Hematopoietic multipotent progenitor cell treated with erythropoietin and hydrocortisone succinate and interleukin-3 and kit ligand, for 6 days (in vitro differentiated cells): ENCODE results near the gene KRTAP12-3.
"Not testable (repeated sequence)": the region's sequence is repeated elsewhere in the genome, so short reads cannot be mapped to it uniquely, and the experiment has no call there.

Source experiments
- DNase-seq: peaks from one replicate; pipeline ENCODE4 v3.0.0-alpha.2; 2015

The KRTAP12-3 gene, protein sequence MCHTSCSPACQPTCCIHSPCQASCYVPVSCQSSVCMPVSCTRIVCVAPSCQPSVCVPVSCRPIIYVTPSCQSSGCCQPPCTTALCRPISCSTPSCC

DNA sequence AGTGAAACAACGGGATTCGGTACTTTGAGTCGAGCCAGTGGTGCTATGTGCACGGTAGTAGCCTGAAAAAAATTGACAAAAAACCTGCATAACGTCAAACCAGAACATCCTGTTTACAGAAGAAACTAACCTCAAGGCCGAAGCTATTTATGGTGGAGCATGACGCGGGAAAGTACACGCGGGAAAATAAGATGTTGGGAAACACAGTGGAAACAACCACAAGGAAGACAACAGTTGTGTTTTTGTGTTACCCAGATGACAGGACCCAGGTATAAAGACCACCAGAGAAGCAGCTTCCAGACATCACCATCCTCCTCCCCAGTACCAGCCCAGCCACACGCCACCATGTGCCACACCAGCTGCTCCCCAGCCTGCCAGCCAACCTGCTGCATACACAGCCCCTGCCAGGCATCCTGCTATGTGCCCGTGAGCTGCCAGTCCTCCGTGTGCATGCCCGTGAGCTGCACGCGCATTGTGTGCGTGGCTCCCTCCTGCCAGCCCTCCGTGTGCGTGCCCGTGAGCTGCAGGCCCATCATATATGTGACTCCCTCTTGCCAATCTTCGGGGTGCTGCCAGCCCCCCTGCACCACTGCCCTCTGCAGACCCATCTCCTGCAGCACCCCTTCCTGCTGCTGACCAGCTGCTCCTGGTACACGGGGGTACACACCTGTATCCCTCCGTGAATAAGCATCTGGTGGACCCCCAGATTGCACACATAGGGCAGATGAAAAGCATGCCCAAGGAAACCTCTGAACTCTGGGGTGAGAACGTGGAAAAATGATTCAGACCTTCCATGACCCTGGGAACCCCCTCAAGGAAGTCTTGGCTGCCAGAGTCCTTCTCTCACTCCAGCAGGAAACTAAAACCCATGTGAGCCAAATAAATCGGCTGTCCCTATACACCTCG is at the start of gene KRTAP12-3:
KRTAP12-3 (plus strand) TSS at position 298 of the 906 bp plus-strand sequence; CDS start at position 346, 48 bp downstream.
- DNase-seq, result no peak

DNA sequence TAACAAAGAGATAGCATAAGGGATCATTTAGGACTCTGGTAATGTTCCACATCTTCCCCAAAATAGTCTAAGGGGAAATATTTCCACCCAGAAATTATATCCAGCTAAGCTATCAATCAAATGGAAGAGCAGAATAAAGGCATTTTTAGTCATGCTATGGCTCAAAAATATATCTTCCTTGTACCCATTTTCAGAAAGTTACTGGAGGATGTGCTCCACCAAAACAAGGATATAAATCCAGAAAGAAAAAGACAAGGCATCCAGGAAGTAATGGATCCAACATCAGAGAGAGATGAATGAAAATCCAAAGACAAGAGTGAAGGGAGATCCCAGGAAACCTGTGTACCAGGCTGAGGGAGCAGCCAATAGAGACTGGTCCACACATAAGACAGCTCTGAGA is 48.5 kb upstream of the KRTAP12-3 start:
- no peak for DNase-seq

DNA sequence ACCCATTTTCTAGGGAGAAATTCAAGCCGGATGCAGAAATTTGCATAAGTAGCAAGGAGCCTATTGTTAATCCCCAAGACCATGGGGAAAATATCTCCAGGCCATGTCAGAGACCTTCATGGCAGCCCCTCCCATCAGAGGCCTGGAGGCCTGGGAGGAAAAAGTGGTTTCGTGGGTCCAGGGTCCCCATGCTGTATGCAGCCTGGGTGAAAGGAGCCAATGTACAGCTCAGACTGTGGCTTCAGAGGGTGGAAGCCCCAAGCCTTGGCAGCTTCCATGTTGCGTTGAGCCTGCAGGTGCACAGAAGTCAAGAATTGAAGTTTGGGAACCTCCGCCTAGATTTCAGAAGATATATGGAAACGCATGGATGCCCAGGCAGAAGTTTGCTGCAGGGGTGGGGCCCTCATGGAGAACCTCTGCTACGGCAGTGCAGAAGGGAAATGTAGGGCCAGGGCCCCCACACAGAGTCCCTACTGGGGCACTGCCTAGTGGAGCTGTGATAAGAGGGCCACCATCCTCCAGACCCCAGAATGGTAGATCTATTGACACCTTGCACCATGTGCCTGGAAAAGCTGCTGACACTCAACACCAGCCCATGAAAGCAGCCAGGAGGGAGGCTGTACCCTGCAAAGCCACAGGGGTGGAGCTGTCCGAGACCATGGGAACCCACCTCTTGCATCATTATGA is 47.4 kb upstream of the KRTAP12-3 start:
- not testable (repeated sequence) for DNase-seq

DNA sequence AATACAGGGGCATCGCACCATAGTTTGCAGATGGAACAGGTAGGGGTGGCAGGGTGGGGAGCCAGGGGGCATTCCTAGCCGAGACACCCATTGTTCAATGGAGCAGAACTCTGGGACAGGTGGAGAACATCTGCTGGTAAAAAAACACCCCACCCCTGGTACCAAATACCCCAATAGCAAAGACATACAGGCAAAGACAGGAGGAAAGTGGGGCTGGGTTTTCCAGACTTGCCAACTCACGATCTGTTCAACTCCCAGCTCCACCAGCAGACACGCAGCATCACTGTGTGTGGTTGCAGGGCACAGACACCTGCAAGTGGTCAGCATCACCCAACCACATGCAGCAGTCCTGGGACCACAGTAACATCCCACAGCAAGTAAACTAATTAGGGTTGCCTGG is 46.2 kb upstream of the KRTAP12-3 start:
- DNase-seq, result no peak

DNA sequence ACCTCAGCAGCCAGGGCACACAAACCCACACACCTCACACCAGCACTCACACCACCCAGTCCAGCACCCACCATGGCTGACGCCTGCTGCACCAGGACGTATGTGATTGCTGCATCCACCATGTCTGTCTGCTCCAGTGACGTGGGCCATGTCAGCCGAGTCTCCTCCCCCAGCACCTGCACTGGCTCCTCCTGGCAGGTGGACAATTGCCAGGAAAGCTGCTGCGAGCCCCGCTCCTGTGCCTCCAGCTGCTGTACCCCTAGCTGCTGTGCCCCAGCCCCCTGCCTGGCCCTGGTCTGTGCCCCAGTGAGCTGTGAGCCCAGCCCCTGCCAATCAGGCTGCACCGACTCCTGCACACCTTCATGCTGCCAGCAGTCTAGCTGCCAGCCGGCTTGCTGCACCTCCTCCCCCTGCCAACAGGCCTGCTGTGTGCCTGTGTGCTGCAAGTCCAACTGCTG is 45.7 kb upstream of the KRTAP12-3 start, which contains the start of gene KRTAP10-8:
KRTAP10-8 (plus strand) TSS at position 51 of the 458 bp plus-strand sequence; CDS start at position 73, 22 bp downstream.
- no peak for DNase-seq

DNA sequence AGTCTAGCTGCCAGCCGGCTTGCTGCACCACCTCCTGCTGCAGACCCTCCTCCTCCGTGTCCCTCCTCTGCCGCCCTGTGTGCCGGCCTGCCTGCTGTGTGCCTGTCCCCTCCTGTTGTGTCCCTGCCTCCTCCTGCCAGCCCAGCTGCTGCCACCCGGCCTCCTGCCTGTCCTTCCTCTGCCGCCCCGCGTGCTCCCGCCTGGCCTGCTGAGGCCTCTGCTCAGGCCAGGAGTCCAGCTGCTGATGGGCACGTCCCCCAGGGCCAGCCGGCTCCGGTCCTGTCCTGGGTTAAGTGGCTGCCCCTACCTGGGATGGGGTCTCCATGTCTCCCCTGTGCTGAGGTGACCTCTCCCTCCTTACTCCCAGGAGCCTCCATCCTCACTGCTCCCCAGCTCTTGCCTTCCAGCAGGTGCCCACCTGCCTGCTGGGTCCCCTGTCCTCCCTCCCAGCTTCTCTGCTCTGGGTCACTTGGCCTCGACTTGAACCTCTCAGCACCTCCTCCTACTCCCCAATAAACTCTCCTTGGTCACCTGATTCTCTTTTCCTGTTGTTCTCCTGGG is 45.0 kb upstream of the KRTAP12-3 start:
- DNase-seq, result no peak

DNA sequence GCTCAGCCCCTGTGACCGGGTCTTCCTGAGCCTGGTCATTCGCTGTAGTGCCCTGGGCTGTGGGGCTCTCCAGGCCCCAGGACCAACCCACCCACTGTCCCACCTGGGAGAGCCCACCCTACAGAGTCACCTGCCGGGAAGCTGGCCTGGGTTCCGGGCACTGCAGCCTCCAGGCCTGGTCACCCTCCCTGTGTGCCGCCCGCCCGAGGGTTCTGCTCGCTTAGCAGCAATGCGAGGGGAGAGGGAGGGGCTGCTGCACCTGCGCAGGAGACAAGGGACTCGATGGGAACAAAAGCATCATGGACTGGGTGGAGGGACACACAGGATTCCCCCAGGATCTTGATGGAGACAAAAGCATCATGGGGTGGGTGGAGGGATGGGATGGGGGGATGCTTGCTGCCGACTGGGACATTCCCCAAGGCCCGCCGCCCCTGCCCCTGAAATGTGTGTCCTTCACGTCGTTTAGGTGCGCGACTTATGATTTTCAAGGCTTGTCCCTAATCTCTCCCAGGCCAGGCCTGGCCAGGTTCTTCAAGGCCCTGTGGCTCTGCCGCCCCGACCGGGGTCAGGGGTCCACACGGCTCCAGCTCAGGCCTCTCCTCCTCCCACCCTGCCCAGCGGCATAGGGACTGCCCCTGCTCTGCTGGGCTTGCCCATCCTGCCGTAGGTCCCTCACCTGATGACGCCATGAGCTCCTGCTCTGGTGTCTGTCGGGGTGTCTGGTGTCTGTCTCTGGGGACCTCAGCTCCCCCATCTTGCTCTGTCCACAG is 44.2 kb upstream of the KRTAP12-3 start:
- no peak for DNase-seq

DNA sequence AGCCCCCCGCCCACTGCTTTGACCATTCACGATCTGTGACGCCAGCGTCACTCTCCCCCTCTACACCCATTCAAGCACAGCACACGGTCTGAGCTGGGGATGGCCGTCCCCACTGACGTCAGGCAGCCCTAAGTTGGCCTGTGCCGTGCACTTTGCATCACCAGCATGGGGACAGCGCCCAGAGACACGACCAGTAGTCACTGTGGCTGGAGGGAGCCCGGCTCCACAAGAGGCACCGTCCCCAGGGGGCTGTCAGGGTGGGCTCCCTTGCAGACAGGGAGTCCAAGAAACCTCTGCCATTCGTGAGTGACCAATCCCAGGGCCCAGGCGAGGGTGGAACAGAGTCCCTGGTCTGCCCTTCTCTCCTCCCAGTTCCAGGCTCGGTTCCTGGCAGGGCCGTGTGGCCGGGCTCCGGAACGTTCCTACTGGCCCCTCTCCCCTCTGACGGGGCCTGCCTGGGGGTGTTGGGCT is 43.5 kb upstream of the KRTAP12-3 start:
- DNase-seq, result no peak

DNA sequence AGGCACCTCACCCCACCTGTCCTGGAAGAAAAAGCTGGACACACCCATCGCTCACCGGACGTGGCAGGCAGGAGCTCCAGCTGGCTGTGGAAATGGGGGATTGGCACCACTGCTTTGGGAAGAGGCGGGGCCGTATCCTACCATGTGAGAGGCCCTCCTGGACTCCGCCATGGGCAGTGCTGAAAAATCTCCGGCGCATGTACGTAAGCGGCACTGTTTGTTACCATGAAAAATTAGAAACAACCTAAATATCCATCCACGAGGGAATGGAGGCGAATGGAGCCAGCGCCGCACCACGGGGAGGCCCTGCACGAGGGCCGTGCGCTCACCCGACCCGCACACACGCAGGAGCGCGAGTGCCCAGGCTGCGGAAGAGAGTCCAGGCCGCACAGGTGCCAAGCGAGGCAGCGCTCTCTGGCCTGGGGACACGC is 42.8 kb upstream of the KRTAP12-3 start:
- DNase-seq, result no peak

DNA sequence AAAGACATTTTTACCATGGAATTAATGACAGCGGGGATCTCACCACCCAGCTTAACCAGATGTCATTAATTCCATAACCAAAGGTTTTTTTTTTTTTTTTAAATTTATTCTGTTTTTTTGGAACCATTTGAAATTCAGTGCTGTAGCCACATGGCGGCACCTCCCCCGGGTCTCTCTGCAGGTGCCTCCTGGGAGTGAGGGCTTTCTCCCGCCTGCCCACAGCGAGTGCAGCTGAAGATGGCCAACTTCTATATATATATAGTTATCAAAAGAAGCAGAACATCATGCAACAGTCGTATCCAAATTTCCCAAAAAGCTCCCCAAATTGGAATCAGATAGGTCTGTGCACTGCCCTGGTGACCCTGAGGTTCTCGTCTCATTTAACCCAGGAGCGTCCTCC is 42.3 kb upstream of the KRTAP12-3 start:
- no peak for DNase-seq

DNA sequence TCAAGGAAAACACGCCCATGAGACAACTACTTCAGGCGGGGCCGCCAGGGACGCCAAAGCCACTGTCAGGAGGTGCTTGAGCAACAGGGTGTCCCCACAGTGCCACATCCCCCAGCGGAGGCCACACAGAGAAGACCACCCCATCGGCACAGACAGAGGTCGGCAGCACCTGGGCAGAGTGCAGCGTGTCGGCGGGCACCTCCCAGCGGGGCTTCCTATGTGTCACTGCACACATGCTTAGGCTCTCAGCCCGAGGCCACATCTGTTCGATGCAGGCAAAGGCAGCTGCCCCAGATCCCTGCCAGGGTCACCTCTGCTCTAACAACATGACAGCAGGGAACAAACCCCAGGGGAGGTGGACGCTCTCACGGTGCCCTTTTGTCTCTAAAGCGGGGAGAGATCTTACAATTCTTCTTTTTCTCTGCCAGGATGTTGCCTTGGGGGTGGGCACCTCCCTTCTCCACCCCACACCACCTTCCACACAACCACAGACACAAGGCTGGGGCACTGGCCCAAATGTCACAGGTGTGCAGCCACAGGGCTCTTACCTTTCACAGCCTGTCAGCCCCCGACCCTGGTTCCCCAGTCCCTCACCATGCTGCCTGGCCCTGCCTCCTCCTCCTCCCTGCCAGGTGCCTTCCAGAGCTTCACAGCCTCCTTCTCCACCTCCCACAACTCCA is 41.7 kb upstream of the KRTAP12-3 start:
- no peak for DNase-seq

DNA sequence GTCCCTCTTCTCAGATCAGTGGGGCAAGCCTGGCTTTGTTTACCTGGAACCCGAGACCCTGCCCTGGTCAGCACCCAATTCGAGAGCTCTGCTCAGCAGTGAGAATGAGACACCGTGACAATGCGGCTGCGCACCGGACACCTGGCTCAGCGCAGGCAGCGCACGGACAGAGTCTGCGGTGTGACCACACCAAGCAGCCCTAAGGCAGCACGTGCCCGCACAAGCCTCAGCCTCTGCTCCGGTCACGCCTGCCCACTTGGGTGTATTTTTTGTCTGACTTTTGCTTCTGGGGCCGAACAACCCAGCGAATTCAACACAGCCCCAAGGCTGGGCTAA is 41.2 kb upstream of the KRTAP12-3 start:
- no peak for DNase-seq

DNA sequence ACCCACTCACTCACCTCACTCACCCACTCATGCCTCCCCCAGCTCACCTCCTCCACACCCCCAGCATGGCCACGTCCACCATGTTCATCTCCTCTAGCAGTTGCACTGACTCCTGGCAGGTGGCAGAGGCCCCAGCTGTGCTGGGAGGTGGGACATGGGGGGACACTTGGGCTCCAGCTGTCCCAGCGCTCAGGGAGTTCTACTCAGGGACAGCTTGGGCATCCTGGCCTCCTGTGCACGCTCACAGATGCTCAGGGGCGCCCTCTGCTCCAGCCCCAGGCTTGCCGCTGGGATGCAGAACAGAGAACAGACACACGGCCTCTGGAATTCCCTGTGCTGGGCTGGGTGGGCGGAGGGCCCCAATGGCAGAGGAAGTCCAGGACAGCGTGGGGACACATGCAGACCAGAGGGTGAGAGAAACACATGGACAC is 40.6 kb upstream of the KRTAP12-3 start:
- DNase-seq, result no peak

DNA sequence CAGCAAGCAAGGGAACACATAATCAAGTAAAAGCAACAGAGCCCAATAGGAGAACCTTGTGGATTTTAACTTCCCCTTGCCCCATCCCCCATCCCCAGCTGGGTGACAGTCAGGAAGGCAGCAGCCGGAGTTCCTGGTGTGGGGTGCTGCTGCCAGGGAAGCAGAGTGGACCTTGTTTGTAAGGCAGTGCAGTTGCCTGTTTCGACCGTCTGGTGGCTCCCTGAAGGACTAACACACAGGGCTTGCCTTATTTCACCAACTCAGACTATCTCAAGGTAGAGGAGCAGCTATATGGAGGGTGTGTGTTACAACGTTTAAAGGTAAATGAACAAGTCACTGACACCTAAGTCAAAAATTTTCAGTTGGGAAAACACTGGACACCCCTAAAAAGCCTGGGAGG is 39.2 kb upstream of the KRTAP12-3 start:
- DNase-seq, result peak; percentile 11

DNA sequence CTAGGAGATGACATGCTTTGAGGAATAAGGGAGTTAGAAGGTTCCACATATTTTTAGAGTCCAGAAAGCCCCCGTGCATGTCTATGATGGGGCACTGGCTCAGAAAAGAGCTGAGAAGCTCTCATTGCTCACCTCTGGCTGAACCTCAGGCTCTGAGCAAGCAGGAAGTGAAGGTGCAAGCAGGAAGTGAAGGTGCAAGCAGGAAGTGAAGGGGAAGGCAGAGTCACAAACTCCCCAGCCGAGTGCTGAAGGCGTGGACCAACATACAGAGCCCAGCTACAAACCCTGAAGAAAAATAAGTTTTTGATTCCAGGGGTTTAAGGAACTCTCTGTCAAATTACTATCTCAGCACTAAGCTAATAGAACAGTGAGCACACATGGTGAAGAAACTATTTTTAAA is 38.8 kb upstream of the KRTAP12-3 start:
- DNase-seq, result no peak

DNA sequence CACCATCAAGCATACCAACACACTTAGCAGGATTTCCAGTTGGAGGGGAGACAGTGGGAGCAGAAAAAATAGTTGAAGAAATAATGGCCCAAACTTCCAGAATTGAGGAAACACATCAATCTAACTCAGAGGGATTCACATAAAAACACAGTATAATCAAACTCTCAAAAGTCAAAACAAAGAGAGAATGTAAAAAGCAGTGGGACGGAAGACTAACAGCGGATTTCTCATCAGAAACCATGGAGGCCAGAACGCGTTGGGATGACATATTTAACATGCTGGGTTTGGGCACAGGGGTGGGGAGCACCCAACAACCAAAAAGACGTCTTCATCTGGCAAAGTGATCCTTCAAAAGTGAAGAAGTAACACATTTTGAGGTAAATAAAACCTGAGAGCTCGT is 37.8 kb upstream of the KRTAP12-3 start:
- no peak for DNase-seq

DNA sequence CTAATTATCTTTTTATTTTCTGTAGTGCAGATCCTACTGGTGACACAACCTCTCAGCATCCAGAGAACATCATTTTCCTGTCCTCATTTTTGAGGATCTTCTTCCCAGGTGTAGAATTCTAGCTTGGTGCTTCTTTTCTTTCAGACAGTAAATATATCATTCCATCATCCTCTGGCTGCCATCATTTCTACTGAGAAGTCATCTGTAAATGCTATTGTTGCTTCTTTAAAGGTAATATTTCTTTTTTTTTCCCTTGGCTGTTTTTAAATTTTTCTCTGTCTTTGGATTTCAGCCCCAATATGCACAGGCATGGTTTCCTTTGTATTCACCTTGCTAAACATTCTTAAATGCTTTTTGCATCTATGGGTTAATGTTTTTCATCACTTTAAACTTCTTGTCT is 34.2 kb upstream of the KRTAP12-3 start:
- no peak for DNase-seq

DNA sequence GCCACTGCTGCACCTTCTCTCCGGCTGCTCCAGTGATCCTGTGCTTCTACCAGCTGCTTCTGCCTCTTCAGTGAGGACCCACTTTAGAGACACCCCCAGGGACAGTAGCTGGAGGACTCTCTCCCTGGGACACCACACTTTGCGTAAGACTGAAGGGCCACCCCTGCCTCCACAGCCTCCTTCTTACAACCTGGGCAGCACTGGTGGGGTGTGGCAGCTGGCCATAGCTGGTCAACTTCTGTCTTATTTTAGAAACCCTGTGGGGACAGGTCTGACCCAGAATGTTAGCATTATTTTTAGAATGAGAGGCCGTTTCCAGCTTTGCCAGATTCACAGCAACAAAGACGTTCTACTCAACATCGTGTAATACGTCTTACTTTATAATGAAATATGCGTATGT is 32.0 kb upstream of the KRTAP12-3 start:
- no peak for DNase-seq

DNA sequence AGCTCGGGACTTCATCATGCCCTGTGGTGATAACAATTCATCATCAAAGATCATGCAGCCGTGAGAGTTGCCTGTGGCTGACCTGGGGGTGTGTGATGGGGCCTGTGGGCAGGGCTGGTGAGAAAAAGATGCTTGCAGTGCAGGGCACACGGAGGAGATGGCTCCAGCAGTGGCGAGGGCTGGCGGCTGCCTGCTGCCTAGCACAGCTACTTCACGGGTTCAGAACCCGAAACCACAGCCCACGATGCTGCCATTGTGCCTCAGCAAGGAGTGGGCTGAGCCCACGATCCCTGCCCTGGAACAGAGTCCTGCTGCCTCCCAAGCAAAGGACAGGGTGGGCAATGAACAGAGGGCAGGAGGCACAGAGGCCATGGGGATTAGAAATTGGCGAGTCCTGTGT is 31.5 kb upstream of the KRTAP12-3 start:
- DNase-seq, result no peak

DNA sequence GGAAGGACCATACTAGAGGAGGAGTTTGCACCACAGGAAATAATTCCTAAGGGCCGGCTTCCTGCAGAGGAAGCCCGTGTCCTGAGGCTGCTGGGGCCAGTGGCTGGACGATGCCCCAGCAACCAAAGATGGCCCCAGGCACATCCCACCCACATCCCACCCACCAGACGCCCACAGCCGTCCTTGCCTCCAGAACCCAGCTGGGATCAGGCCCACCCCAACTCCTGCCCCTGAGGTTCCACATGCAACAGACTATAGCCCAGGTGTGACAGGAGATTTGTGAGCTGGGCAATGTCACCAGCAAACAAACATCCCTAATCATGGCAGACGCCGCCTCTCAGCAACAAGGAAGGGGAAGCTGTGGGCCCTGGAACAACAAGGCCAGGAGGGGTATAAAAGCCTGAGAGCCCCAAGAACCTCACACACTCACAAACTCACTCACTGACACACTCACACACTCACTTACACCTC is 31.0 kb upstream of the KRTAP12-3 start, which contains the start of gene KRTAP10-9:
KRTAP10-9 (plus strand) TSS at position 421 of the 471 bp plus-strand sequence. CDS start 79 bp downstream, outside the sequence.
- DNase-seq, result no peak

DNA sequence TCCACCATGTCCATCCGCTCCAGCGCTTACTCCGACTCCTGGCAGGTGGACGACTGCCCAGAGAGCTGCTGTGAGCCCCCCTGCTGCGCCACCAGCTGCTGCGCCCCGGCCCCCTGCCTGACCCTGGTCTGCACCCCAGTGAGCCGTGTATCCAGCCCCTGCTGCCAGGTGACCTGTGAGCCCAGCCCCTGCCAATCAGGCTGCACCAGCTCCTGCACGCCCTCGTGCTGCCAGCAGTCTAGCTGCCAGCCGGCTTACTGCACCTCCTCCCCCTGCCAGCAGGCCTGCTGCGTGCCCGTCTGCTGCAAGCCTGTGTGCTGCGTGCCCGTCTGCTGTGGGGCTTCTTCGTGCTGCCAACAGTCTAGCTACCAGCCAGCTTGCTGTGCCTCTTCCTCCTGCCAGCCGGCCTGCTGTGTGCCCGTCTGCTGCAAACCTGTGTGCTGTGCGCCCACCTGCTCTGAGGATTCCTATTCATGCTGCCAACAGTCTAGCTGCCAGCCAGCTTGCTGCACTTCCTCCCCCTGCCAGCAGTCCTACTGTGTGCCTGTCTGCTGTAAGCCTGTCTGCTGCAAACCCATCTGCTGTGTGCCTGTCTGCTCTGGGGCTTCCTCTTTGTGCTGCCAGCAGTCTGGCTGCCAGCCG is 30.4 kb upstream of the KRTAP12-3 start:
- DNase-seq, result not testable (repeated sequence)
